Central memory CD8-positive, alpha-beta T cell (primary cell): ENCODE data around the gene SESTD1.

ENCODE experiments used
- ATAC-seq: fragments of 150-1000 bp; cut with Tn5 transposase; replicated peaks from 2 replicates; pipeline ENCODE4 v1.10.0; 2022; ENCODE audit warnings: mild to moderate bottlenecking, moderate FRiP score, moderate number of reproducible peaks; ENCODE audit not compliant: poor library complexity, severe bottlenecking; ENCODE audit errors: extremely low read depth
- DNase-seq, 2 donors: peaks; one replicate each; pipeline ENCODE4 v3.0.0; 2021; ENCODE audit warnings: low spot score in 2 of 2
- H3K27ac Mint-ChIP-seq: one replicate; pipeline ENCODE4 v1.8.0; 2022; ENCODE audit warnings: low read depth, mild to moderate bottlenecking, moderate library complexity, mixed read lengths
- H3K27me3 Mint-ChIP-seq: one replicate; pipeline ENCODE4 v1.8.0; 2022; ENCODE audit warnings: mixed read lengths
- H3K36me3 Mint-ChIP-seq: one replicate; pipeline ENCODE4 v1.8.0; 2022; ENCODE audit warnings: mild to moderate bottlenecking, moderate library complexity, mixed read lengths; ENCODE audit not compliant: insufficient read depth
- H3K4me1 Mint-ChIP-seq: one replicate; pipeline ENCODE4 v1.8.0; 2022; ENCODE audit warnings: mixed read lengths
- H3K4me3 Mint-ChIP-seq: one replicate; pipeline ENCODE4 v1.8.0; 2022; ENCODE audit warnings: mild to moderate bottlenecking, moderate library complexity, mixed read lengths
- H3K9me3 Mint-ChIP-seq: one replicate; pipeline ENCODE4 v1.8.0; 2022; ENCODE audit warnings: mixed read lengths

The SESTD1 gene

GRCh38 chr2:179264368-179265081 is at the start of gene SESTD1:
SESTD1 (minus strand) TSS chr2:179264832; CDS start chr2:179191841, 72,991 bp downstream.
- peak within 1 kb of the TSS; percentile 75 for H3K4me3 Mint-ChIP-seq
- DNase-seq: no peak

GRCh38 chr2:179313057-179313456 is 48.4 kb upstream of the SESTD1 start:
- Mint-ChIP-seq H3K27ac (no peak overlapping the region), H3K9me3 (peaks cover 6% of the 10 kb centered on the region), H3K4me1 (no peaks in the 10 kb centered on the region), H3K27me3 (no peaks in the 10 kb centered on the region), H3K36me3 (no peaks in the 10 kb centered on the region), H3K4me3 (no peak overlapping the region)
- ATAC-seq (no peak), DNase-seq (no peak)

More at GRCh38 chr2:179264368-179265081, at the start of gene SESTD1:
- Mint-ChIP-seq H3K4me1 (no peaks in the 10 kb centered on the region), H3K9me3 (no peaks in the 10 kb centered on the region), H3K27ac (no peak within 1 kb of the TSS), H3K36me3 (no peaks in the 10 kb centered on the region), H3K27me3 (peaks cover 54% of the 10 kb centered on the region)
- ATAC-seq: peak; percentile 52

GRCh38 chr2:179311101-179311500 is 46.5 kb upstream of the SESTD1 start:
- DNase-seq: no peak
- no peaks in the 10 kb centered on the region for H3K27me3 Mint-ChIP-seq
- no peaks in the 10 kb centered on the region for H3K36me3 Mint-ChIP-seq

GRCh38 chr2:179307616-179308371 is 43.2 kb upstream of the SESTD1 start:
- Mint-ChIP-seq H3K4me1 (no peaks in the 10 kb centered on the region), H3K4me3 (no peak overlapping the region), H3K36me3 (no peaks in the 10 kb centered on the region), H3K9me3 (no peaks in the 10 kb centered on the region), H3K27me3 (no peaks in the 10 kb centered on the region), H3K27ac (no peak overlapping the region)
- no peak for ATAC-seq
- DNase-seq: no peak

More at GRCh38 chr2:179311101-179311500, 46.5 kb upstream of the SESTD1 start:
- H3K4me3 Mint-ChIP-seq: no peak overlapping the region
- no peak overlapping the region for H3K27ac Mint-ChIP-seq
- no peak for ATAC-seq
- H3K9me3 Mint-ChIP-seq: peaks cover 6% of the 10 kb centered on the region
- no peaks in the 10 kb centered on the region for H3K4me1 Mint-ChIP-seq

GRCh38 chr2:179305125-179305524 is 40.5 kb upstream of the SESTD1 start:
- Mint-ChIP-seq H3K4me1 (no peaks in the 10 kb centered on the region), H3K27ac (no peak overlapping the region), H3K4me3 (no peak overlapping the region), H3K9me3 (peaks cover 6% of the 10 kb centered on the region), H3K27me3 (no peaks in the 10 kb centered on the region), H3K36me3 (no peaks in the 10 kb centered on the region)
- ATAC-seq (no peak), DNase-seq (no peak)

GRCh38 chr2:179304424-179304823 is 39.8 kb upstream of the SESTD1 start:
- no peaks in the 10 kb centered on the region for H3K27me3 Mint-ChIP-seq
- H3K9me3 Mint-ChIP-seq: peaks cover 6% of the 10 kb centered on the region
- H3K27ac Mint-ChIP-seq: no peak overlapping the region
- no peaks in the 10 kb centered on the region for H3K4me1 Mint-ChIP-seq
- ATAC-seq (no peak), DNase-seq (no peak)
- no peak overlapping the region for H3K4me3 Mint-ChIP-seq
- H3K36me3 Mint-ChIP-seq: no peaks in the 10 kb centered on the region

GRCh38 chr2:179302764-179303571 is 38.3 kb upstream of the SESTD1 start:
- no peak overlapping the region for H3K27ac Mint-ChIP-seq
- H3K27me3 Mint-ChIP-seq: no peaks in the 10 kb centered on the region
- H3K4me3 Mint-ChIP-seq: no peak overlapping the region
- no peaks in the 10 kb centered on the region for H3K4me1 Mint-ChIP-seq
- ATAC-seq (no peak), DNase-seq (no peak)
- H3K9me3 Mint-ChIP-seq: peaks cover 6% of the 10 kb centered on the region
- H3K36me3 Mint-ChIP-seq: no peaks in the 10 kb centered on the region

- Mint-ChIP-seq H3K4me1 (no peaks in the 10 kb centered on the region), H3K27ac (no peak overlapping the region), H3K4me3 (no peak overlapping the region), H3K36me3 (no peaks in the 10 kb centered on the region), H3K27me3 (no peaks in the 10 kb centered on the region), H3K9me3 (peaks cover 6% of the 10 kb centered on the region)
- DNase-seq (no peak), ATAC-seq (no peak)
Observed at GRCh38 chr2:179302149-179302548, 37.5 kb upstream of the SESTD1 start.

GRCh38 chr2:179298666-179299065 is 34.0 kb upstream of the SESTD1 start:
- H3K4me1 Mint-ChIP-seq: no peaks in the 10 kb centered on the region
- H3K27me3 Mint-ChIP-seq: no peaks in the 10 kb centered on the region
- no peaks in the 10 kb centered on the region for H3K36me3 Mint-ChIP-seq
- no peak for DNase-seq
- H3K9me3 Mint-ChIP-seq: peaks cover 6% of the 10 kb centered on the region
- H3K4me3 Mint-ChIP-seq: no peak overlapping the region
- peak; percentile 49 for ATAC-seq
- H3K27ac Mint-ChIP-seq: no peak overlapping the region

GRCh38 chr2:179297927-179298326 is 33.3 kb upstream of the SESTD1 start:
- no peaks in the 10 kb centered on the region for H3K36me3 Mint-ChIP-seq
- H3K4me1 Mint-ChIP-seq: no peaks in the 10 kb centered on the region
- H3K27ac Mint-ChIP-seq: no peak overlapping the region
- H3K4me3 Mint-ChIP-seq: no peak overlapping the region
- H3K27me3 Mint-ChIP-seq: no peaks in the 10 kb centered on the region
- DNase-seq (no peak), ATAC-seq (no peak)
- peaks cover 6% of the 10 kb centered on the region for H3K9me3 Mint-ChIP-seq

- Mint-ChIP-seq H3K4me3 (no peak overlapping the region), H3K4me1 (no peaks in the 10 kb centered on the region), H3K9me3 (no peaks in the 10 kb centered on the region), H3K27ac (no peak overlapping the region), H3K27me3 (no peaks in the 10 kb centered on the region), H3K36me3 (no peaks in the 10 kb centered on the region)
- ATAC-seq: no peak
- no peak for DNase-seq
Observed at GRCh38 chr2:179290329-179290728, 25.7 kb upstream of the SESTD1 start.

- H3K9me3 Mint-ChIP-seq: peaks cover 11% of the 10 kb centered on the region
Observed at GRCh38 chr2:179285060-179285459, 20.4 kb upstream of the SESTD1 start.

More at GRCh38 chr2:179285060-179285459, 20.4 kb upstream of the SESTD1 start:
- Mint-ChIP-seq H3K36me3 (no peaks in the 10 kb centered on the region), H3K4me1 (no peaks in the 10 kb centered on the region), H3K27ac (no peak overlapping the region), H3K27me3 (no peaks in the 10 kb centered on the region), H3K4me3 (no peak overlapping the region)
- DNase-seq: no peak
- no peak for ATAC-seq
